Measurements from ENCODE around the gene IGSF21. TPM values are rescaled to one million over a fixed set of nuclear protein-coding genes. Genes with fewer than 3 reads are reported as not detected.

The IGSF21 gene
- total RNA-seq, 2 donors from 2014 or later = not detected

GRCh38 chr1:18344755-18345154 is 237.2 kb downstream of the IGSF21 start:
- Mint-ChIP-seq H3K4me3 (no peak overlapping the region), H3K4me1 (ENCODE audit: low read depth) (no peaks in the 10 kb centered on the region), H3K36me3 (ENCODE audit: insufficient read depth in 2 of 2) (no peaks in the 10 kb centered on the region), H3K27ac (no peak overlapping the region), H3K27me3 (ENCODE audit: low read depth) (peaks cover 14% of the 10 kb centered on the region), H3K9me3 (no peaks in the 10 kb centered on the region)
- ATAC-seq (replicated peaks in 1 of 2) (no peak), DNase-seq (no peak)

GRCh38 chr1:18347559-18347958 is 240.0 kb downstream of the IGSF21 start:
- H3K36me3 Mint-ChIP-seq (ENCODE audit: insufficient read depth in 2 of 2) = no peaks in the 10 kb centered on the region
- ATAC-seq (replicated peaks in 1 of 2) (no peak), DNase-seq (no peak)
- no peaks in the 10 kb centered on the region for H3K9me3 Mint-ChIP-seq
- peaks cover 7% of the 10 kb centered on the region for H3K27me3 Mint-ChIP-seq (ENCODE audit: low read depth)
- no peak overlapping the region for H3K4me3 Mint-ChIP-seq
- no peak overlapping the region for H3K27ac Mint-ChIP-seq
- no peaks in the 10 kb centered on the region for H3K4me1 Mint-ChIP-seq (ENCODE audit: low read depth)

DNA sequence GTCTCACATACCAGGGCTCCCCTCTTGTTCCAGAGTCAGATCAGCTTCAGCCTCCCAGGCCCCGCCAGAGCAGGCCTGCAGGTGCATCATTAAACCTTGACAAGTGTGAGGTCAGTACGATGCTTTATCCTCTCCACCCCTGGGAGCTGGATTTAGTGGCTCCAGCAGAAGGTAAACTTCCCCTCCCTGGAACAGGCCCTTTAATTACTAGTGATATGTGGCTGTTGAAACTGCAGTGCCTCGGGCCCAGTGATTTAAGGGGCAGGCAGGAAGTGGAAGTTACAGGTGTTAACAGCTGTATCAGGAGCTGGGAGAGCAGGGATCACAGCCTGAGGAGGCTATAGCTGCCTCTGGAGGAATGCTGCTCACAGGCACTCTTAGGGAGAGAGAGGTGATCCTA is 240.8 kb downstream of the IGSF21 start:
- Mint-ChIP-seq H3K27me3 (ENCODE audit: low read depth) (peaks cover 11% of the 10 kb centered on the region), H3K27ac (no peak overlapping the region), H3K4me1 (ENCODE audit: low read depth) (no peaks in the 10 kb centered on the region), H3K36me3 (ENCODE audit: insufficient read depth in 2 of 2) (no peaks in the 10 kb centered on the region), H3K9me3 (no peaks in the 10 kb centered on the region), H3K4me3 (no peak overlapping the region)
- no peak for ATAC-seq (replicated peaks in 1 of 2)
- no peak for DNase-seq

- Mint-ChIP-seq H3K27me3 (ENCODE audit: low read depth) (peaks cover 18% of the 10 kb centered on the region), H3K4me3 (no peak overlapping the region), H3K9me3 (no peaks in the 10 kb centered on the region), H3K4me1 (ENCODE audit: low read depth) (no peaks in the 10 kb centered on the region), H3K36me3 (ENCODE audit: insufficient read depth in 2 of 2) (no peaks in the 10 kb centered on the region), H3K27ac (no peak overlapping the region)
- DNase-seq (no peak), ATAC-seq (replicated peaks in 1 of 2) (no peak)
These were observed 243.1 kb downstream of the IGSF21 start for GRCh38 chr1:18350747-18351146.

GRCh38 chr1:18351735-18352134 is 244.1 kb downstream of the IGSF21 start:
- Mint-ChIP-seq H3K9me3 (no peaks in the 10 kb centered on the region), H3K27ac (no peak overlapping the region), H3K27me3 (ENCODE audit: low read depth) (peaks cover 20% of the 10 kb centered on the region), H3K36me3 (ENCODE audit: insufficient read depth in 2 of 2) (no peaks in the 10 kb centered on the region), H3K4me1 (ENCODE audit: low read depth) (no peaks in the 10 kb centered on the region), H3K4me3 (no peak overlapping the region)
- ATAC-seq (replicated peaks in 1 of 2) = no peak
- DNase-seq = no peak

DNA sequence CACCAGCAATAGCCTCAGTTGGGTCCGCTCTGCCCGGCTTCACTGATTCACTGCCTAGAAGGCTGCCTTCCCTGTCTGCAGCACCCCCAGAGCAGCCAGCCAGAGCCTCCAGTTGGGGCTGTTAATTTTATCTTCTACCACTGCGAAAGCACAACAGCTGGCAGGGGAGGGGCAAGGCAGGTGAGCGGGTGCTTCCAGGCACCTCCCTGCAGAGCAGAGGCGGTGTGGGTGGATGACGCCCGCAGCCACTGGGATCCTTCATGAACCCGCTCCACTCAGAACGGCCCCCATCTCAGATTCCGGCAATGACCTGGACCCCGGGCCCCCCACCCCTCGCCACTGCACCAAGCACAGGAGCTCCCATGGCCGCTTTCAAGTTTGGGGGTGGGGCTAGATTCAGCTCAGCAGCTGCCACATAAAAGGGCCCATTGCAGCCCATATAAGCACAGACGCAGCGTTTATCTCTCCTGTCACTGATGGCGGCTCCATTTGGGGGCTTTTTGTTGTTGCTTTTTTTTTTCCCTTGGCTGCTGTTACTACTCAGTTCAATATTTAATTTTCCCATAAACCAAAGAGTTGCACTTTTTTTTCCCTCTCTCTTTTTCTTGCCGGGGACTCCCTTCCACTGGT is 245.2 kb downstream of the IGSF21 start:
- Mint-ChIP-seq H3K27ac (no peak overlapping the region), H3K4me3 (no peak overlapping the region), H3K9me3 (no peaks in the 10 kb centered on the region), H3K27me3 (ENCODE audit: low read depth) (peaks cover 30% of the 10 kb centered on the region), H3K36me3 (ENCODE audit: insufficient read depth in 2 of 2) (no peaks in the 10 kb centered on the region), H3K4me1 (ENCODE audit: low read depth) (no peaks in the 10 kb centered on the region)
- DNase-seq = no peak
- ATAC-seq (replicated peaks in 1 of 2) = no peak

DNA sequence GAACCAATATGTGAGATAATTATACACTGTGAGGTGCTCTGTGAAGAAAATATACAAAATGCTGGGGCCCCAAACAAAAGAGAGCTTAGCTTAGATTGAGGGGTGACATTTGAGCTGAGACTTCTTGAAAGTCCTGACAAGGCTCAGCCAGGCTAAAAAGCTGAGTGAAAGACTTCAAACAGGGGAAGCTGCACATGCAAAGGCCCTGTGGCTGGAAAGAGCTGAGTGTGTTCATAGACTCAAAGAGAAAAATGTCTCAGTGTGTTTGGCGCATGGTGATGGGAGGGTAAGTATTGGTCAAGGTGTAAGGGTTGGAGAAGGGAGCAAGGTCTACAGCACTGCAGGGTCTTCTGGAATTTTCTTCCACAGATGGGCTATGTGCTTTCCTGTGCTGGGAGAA is 245.9 kb downstream of the IGSF21 start:
- no peak overlapping the region for H3K4me3 Mint-ChIP-seq
- ATAC-seq (replicated peaks in 1 of 2) (no peak), DNase-seq (no peak)
- H3K36me3 Mint-ChIP-seq (ENCODE audit: insufficient read depth in 2 of 2) = no peaks in the 10 kb centered on the region
- H3K27ac Mint-ChIP-seq = no peak overlapping the region
- H3K9me3 Mint-ChIP-seq = no peaks in the 10 kb centered on the region
- peaks cover 33% of the 10 kb centered on the region for H3K27me3 Mint-ChIP-seq (ENCODE audit: low read depth)
- no peaks in the 10 kb centered on the region for H3K4me1 Mint-ChIP-seq (ENCODE audit: low read depth)

DNA sequence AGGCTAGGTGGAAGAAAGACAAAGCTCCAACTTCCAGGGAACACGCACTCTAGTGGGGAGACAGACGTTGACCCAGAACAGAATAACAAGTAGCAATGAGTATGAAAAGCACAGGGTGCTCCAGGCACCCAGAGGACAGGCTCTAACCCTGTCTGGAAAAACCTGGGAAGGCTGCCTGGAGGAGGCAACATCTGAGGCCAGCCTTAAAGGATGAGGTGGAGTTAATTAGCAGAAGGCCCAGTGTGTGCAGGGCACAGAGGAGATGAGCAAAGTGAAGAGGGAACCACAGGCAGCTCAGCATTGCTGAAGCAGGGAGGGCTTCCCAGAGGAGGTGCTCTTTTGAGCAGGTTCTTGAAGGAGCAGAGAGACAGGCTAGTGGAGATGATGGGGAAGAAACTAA is 246.4 kb downstream of the IGSF21 start:
- Mint-ChIP-seq H3K36me3 (ENCODE audit: insufficient read depth in 2 of 2) (no peaks in the 10 kb centered on the region), H3K27ac (no peak overlapping the region), H3K4me3 (no peak overlapping the region), H3K4me1 (ENCODE audit: low read depth) (no peaks in the 10 kb centered on the region), H3K9me3 (no peaks in the 10 kb centered on the region), H3K27me3 (ENCODE audit: low read depth) (peaks cover 38% of the 10 kb centered on the region)
- ATAC-seq (replicated peaks in 1 of 2) (no peak), DNase-seq (no peak)

GRCh38 chr1:18354612-18355011 is 247.0 kb downstream of the IGSF21 start:
- Mint-ChIP-seq H3K9me3 (no peaks in the 10 kb centered on the region), H3K4me1 (ENCODE audit: low read depth) (no peaks in the 10 kb centered on the region), H3K36me3 (ENCODE audit: insufficient read depth in 2 of 2) (no peaks in the 10 kb centered on the region), H3K27ac (no peak overlapping the region), H3K4me3 (no peak overlapping the region), H3K27me3 (ENCODE audit: low read depth) (peaks cover 40% of the 10 kb centered on the region)
- ATAC-seq (replicated peaks in 1 of 2) = no peak
- no peak for DNase-seq

DNA sequence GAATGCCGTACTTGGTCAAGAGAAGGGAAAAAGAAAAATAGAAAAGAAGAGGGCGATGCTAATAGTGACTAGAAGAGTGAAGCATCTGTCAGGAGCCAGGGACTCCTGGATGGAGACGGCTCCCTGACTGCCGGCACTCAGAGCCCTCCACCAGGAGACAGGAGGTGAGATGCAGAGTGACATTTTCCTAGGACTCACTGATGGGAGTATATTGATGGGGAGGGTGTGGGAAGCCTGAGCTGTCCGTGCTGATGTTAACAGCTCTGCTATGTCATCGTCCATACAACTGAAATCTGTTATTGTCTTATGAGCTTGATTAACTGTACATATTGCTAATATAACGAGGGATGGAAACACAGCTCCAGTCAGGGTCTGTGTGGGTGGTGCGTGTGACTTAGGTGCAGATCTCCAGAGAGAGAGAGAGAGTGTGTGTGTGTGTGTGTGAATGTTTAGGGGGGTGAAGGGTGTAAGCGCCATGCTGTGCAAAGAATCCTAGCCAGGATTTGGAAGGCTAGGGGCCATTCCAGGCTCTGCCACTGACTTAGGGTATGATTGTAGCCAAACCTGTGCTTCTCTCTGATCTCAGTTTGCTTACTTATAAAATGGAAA is 250.1 kb downstream of the IGSF21 start:
- DNase-seq = no peak
- Mint-ChIP-seq H3K36me3 (ENCODE audit: insufficient read depth in 2 of 2) (no peaks in the 10 kb centered on the region), H3K4me1 (ENCODE audit: low read depth) (no peaks in the 10 kb centered on the region), H3K27ac (no peak overlapping the region), H3K27me3 (ENCODE audit: low read depth) (peaks cover 48% of the 10 kb centered on the region), H3K4me3 (no peak overlapping the region), H3K9me3 (no peaks in the 10 kb centered on the region)
- no peak for ATAC-seq (replicated peaks in 1 of 2)

GRCh38 chr1:18358600-18358999 is 251.0 kb downstream of the IGSF21 start:
- H3K9me3 Mint-ChIP-seq = no peaks in the 10 kb centered on the region
- H3K27ac Mint-ChIP-seq = no peak overlapping the region
- H3K4me1 Mint-ChIP-seq (ENCODE audit: low read depth) = no peaks in the 10 kb centered on the region
- H3K36me3 Mint-ChIP-seq (ENCODE audit: insufficient read depth in 2 of 2) = no peaks in the 10 kb centered on the region
- no peak for ATAC-seq (replicated peaks in 1 of 2)
- H3K4me3 Mint-ChIP-seq = no peak overlapping the region
- H3K27me3 Mint-ChIP-seq (ENCODE audit: low read depth) = peaks cover 41% of the 10 kb centered on the region
- DNase-seq = no peak

DNA sequence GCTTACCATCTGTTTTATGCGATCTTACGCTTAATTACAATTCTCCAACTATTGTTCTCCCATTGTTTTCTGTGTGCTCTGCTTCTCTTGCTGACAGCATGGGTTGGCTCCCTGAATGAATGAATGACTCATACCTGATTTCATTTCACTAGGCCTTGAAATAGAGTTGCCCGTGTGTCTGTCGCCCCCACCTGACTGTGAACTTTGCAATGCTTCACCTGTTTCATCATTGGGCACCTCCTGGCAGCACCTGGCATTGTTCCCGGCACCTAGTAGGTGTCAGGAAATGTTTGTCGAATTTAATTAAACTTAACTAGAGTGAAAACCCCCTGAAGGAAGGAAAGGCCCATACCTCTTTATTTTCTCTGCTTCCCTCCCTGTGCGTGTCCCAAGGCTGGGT is 252.7 kb downstream of the IGSF21 start:
- Mint-ChIP-seq H3K27me3 (ENCODE audit: low read depth) (peaks cover 42% of the 10 kb centered on the region), H3K4me1 (ENCODE audit: low read depth) (no peaks in the 10 kb centered on the region), H3K4me3 (no peak overlapping the region), H3K9me3 (no peaks in the 10 kb centered on the region), H3K27ac (no peak overlapping the region), H3K36me3 (ENCODE audit: insufficient read depth in 2 of 2) (no peaks in the 10 kb centered on the region)
- DNase-seq (no peak), ATAC-seq (replicated peaks in 1 of 2) (no peak)

DNA sequence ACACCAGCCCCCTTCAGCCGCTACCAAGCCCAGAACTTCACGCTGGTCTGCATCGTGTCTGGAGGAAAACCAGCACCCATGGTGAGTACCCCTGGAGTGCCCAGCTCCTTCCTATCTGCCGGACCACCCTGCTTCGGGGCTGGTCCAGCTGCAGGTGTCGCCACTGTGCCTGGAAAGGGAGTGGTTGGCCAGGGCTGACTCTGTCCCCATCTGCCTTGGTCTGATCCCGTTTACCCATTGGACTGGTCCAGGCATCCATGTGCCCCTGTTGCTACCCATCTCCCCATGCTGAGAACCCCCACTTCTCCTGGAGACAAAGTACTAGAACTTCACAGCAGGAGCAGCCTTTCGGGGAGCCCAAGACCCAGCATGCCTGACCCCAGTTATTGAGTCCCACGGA is 254.6 kb downstream of the IGSF21 start:
- no peaks in the 10 kb centered on the region for H3K36me3 Mint-ChIP-seq (ENCODE audit: insufficient read depth in 2 of 2)
- no peak overlapping the region for H3K27ac Mint-ChIP-seq
- peaks cover 37% of the 10 kb centered on the region for H3K27me3 Mint-ChIP-seq (ENCODE audit: low read depth)
- DNase-seq (no peak), ATAC-seq (replicated peaks in 1 of 2) (no peak)
- no peaks in the 10 kb centered on the region for H3K9me3 Mint-ChIP-seq
- no peaks in the 10 kb centered on the region for H3K4me1 Mint-ChIP-seq (ENCODE audit: low read depth)
- H3K4me3 Mint-ChIP-seq = no peak overlapping the region

DNA sequence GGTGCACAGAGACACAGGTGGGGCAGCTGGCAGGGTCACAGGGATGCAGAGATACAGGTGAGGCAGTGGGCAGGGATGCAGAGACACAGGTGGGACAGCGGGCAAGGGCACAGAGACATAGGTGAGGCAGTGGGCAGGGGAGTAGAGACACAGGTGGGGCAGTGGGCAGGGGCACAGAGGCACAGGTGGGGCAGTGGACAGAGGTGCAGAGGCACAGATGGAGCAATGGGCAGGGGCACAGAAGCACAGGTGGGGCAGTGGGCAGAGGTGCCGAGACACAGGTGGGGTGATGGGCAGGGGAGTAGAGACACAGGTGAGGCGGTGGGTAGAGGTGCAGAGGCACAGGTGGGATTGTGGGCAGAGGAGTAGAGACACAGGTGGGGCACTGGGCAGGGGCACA is 255.8 kb downstream of the IGSF21 start:
- no peak overlapping the region for H3K27ac Mint-ChIP-seq
- DNase-seq (no peak), ATAC-seq (replicated peaks in 1 of 2) (no peak)
- H3K4me3 Mint-ChIP-seq = no peak overlapping the region
- peaks cover 29% of the 10 kb centered on the region for H3K27me3 Mint-ChIP-seq (ENCODE audit: low read depth)
- no peaks in the 10 kb centered on the region for H3K9me3 Mint-ChIP-seq
- no peaks in the 10 kb centered on the region for H3K4me1 Mint-ChIP-seq (ENCODE audit: low read depth)
- no peaks in the 10 kb centered on the region for H3K36me3 Mint-ChIP-seq (ENCODE audit: insufficient read depth in 2 of 2)

Data from activated T-cell treated with anti-CD3 and anti-CD28 coated beads, Interleukin-2, amount 50 U/mL, for 72 hours (primary cell).